Hematopoietic multipotent progenitor cell treated with erythropoietin and hydrocortisone succinate and interleukin-3 and kit ligand, for 15 days (in vitro differentiated cells): ENCODE measurements around the gene GPR42.
"Not testable (repeated sequence)": the region's sequence is repeated elsewhere in the genome, so short reads cannot be mapped to it uniquely, and the experiment has no call there.

ENCODE experiments used
- DNase-seq: peaks from one replicate; pipeline ENCODE4 v3.0.0-alpha.2; 2015; ENCODE audit warnings: low spot score

Gene GPR42

GRCh38 chr19:35363711-35364425 is 7.0 kb upstream of the GPR42 start:
- DNase-seq: no peak

GRCh38 chr19:35365303-35365702 is 5.6 kb upstream of the GPR42 start:
- DNase-seq: no peak

GRCh38 chr19:35368378-35368777 is 2.5 kb upstream of the GPR42 start:
- DNase-seq: no peak

- no peak for DNase-seq
Observed at GRCh38 chr19:35369522-35369921, 1.3 kb upstream of the GPR42 start.

- DNase-seq: no peak
Observed at GRCh38 chr19:35373492-35373891, 2.6 kb downstream of the GPR42 start.

- DNase-seq: not testable (repeated sequence)
Observed at GRCh38 chr19:35374031-35374430, 3.2 kb downstream of the GPR42 start.

- no peak for DNase-seq
Observed at GRCh38 chr19:35375505-35376307, 4.8 kb downstream of the GPR42 start.

- no peak for DNase-seq
Observed at GRCh38 chr19:35377656-35378055, 6.8 kb downstream of the GPR42 start.

- DNase-seq: no peak
Observed at GRCh38 chr19:35378356-35378755, 7.5 kb downstream of the GPR42 start.

GRCh38 chr19:35379545-35379944 is 8.7 kb downstream of the GPR42 start:
- not testable (repeated sequence) for DNase-seq

GRCh38 chr19:35379992-35380391 is 9.1 kb downstream of the GPR42 start:
- DNase-seq: no peak

GRCh38 chr19:35380450-35381124 is 9.7 kb downstream of the GPR42 start:
- DNase-seq: peak; percentile 44

- no peak for DNase-seq
Observed at GRCh38 chr19:35381318-35381717, 10.4 kb downstream of the GPR42 start.

- DNase-seq: no peak
Observed at GRCh38 chr19:35381926-35382325, 11.1 kb downstream of the GPR42 start.

- no peak for DNase-seq
Observed at GRCh38 chr19:35383536-35383935, 12.7 kb downstream of the GPR42 start.

- peak; percentile 11 for DNase-seq
Observed at GRCh38 chr19:35388277-35389054, 17.6 kb downstream of the GPR42 start.

GRCh38 chr19:35389192-35389861 is 18.5 kb downstream of the GPR42 start:
- DNase-seq: peak; percentile 29

- no peak for DNase-seq
Observed at GRCh38 chr19:35392742-35393715, 22.2 kb downstream of the GPR42 start.

- DNase-seq: no peak
Observed at GRCh38 chr19:35395382-35396199, 24.7 kb downstream of the GPR42 start.
